ENCODE measurements around the gene HSPBP1.

Gene HSPBP1

DNA sequence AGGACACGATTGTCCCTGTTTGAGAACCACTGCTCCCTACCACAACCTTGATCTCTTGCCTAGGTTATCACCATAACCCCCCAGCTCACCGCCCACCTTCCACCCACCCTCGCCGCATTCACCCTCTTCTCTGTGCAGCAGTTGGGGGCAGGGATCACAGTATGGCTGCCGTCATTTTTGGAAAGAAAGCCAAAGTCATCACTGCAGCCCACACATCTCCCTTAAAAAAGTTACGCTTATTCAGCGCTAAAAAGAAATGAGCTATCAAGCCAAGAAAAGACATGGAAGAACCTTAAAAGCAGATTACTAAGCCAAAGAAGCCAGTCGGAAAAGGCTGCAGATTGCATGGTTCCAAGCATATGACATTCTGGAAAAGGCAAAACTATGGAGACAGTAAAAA lies 10.6 kb downstream of the HSPBP1 start:
- Mint-ChIP-seq H3K4me1 (peaks cover 9% of the 10 kb centered on the region), H3K4me3 (no peak overlapping the region), H3K9me3 (peaks cover 4% of the 10 kb centered on the region), H3K36me3 (peaks cover 45% of the 10 kb centered on the region), H3K27ac (no peak overlapping the region)
- DNase-seq (ENCODE audit: low spot score in 2 of 2) (no peak), ATAC-seq (no peak)

DNA sequence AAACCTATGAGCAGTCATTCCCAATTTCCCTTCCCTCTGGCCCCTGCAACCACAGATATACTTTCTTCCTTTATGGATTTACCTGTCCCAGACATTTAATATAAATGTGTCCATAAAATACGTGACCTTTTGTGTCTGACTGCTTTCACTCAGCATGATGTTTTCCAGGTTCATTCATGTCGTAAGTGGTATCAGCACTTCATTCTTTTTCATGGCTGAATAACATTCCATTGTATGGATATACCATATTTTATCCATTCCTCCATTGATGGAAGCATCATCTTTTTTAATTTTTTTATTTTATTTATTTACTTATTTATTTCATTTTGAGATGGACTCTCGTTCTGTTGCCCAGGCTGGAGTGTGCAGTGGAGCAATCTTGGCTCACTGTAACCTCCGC lies 13.1 kb downstream of the HSPBP1 start:
- Mint-ChIP-seq H3K9me3 (peaks cover 4% of the 10 kb centered on the region), H3K4me3 (no peak overlapping the region), H3K27ac (peak overlapping the region; percentile 63), H3K36me3 (peaks cover 26% of the 10 kb centered on the region), H3K4me1 (peaks cover 9% of the 10 kb centered on the region)
- DNase-seq (ENCODE audit: low spot score in 2 of 2) (no peak), ATAC-seq (no peak)

DNA sequence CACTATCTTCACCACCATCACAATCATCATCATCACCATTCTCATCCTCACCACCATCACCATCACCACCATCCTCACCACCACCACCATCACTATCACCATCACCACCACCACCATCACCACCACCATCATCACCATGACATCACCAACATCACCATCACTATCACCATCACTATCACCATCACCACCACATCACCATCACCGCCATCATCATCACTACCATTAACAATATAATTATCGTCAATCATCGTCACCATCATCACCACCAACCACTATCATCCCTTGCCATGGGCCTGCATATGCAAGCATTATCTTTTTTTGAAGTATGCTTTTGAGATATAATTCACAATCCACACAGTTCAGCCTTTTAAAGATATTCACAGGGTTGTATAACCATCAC lies 13.5 kb downstream of the HSPBP1 start:
- Mint-ChIP-seq H3K4me3 (no peak overlapping the region), H3K9me3 (peaks cover 4% of the 10 kb centered on the region), H3K4me1 (peaks cover 9% of the 10 kb centered on the region), H3K36me3 (peaks cover 21% of the 10 kb centered on the region), H3K27ac (peak overlapping the region; percentile 63)
- no peak for ATAC-seq
- DNase-seq (ENCODE audit: low spot score in 2 of 2) = no peak

DNA sequence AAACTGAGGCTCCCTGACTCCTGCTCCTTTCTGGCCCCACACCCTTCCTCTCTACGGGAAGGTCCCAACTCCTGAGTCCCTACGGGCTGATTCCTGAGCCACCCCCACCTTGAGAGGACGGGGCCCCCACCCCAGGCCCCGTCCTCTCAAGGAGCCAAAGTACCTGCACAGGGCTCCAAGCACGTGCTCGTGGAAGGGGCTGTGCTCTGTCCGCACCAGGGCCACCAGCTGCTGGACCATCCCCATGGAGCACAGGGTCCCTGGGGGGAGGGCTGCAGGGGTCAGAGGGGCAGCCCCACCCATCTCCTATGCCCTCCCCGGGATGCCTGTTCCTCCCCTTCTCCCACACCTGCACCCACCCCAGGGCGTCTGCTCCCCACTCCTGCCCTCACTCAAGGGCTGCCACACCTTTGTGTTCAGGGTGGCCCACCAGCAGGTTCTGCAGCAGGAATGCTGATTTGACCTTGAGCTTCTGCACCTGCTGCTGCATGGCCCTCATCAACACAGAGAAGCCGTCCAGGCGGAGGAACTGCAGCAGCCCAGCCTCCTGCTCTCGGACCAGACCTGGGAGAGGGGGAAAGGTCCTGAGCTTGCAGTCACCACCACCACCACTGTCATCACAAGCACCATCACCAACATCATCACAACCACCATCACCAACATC lies 14.1 kb downstream of the HSPBP1 start:
- Mint-ChIP-seq H3K4me3 (no peak overlapping the region), H3K9me3 (peaks cover 4% of the 10 kb centered on the region), H3K27ac (peak overlapping the region; percentile 63), H3K36me3 (peaks cover 16% of the 10 kb centered on the region), H3K4me1 (peaks cover 9% of the 10 kb centered on the region)
- ATAC-seq (no peak), DNase-seq (ENCODE audit: low spot score in 2 of 2) (no peak)

DNA sequence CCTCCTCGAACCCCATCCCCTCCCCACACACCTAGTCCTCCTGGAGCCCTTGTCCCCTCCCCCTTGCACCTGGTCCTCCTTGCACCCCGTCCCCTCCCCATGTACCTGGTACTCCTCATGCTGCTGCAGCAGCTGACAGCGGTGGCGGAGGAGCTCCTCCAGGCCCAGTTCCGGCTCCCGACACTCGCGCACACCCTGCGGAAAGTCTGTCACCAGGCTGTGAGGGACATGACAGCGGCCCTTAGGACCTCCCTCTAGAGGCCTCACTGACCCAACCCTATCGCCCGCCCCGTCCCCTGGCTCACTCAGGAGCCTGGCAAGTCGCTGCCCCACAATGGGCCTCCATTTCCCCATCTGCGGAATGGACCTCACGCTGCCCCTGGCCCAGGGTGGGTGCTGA lies 14.7 kb downstream of the HSPBP1 start:
- no peak for ATAC-seq
- peaks cover 9% of the 10 kb centered on the region for H3K36me3 Mint-ChIP-seq
- H3K4me1 Mint-ChIP-seq = peaks cover 13% of the 10 kb centered on the region
- no peak overlapping the region for H3K27ac Mint-ChIP-seq
- no peak overlapping the region for H3K4me3 Mint-ChIP-seq
- no peak for DNase-seq (ENCODE audit: low spot score in 2 of 2)
- peaks cover 4% of the 10 kb centered on the region for H3K9me3 Mint-ChIP-seq

DNA sequence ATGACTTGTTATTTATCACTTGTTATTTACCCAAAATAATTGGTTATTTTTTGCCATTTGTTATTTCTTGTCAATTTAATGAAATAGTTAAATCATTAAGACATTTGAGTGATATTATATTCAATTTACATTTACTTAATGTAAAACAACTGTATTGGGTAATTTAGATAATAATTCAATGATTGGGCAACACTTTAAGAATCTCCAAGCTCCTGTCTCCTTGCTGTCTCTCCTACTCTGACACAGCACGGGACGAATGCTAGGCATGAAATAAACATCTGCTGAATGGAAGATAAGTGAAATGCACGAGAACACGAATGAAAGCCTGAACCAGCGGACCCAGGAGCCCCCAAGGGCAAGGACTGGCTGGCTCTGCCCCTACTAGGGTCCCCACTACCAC lies 15.4 kb downstream of the HSPBP1 start:
- H3K27ac Mint-ChIP-seq = no peak overlapping the region
- peaks cover 4% of the 10 kb centered on the region for H3K9me3 Mint-ChIP-seq
- peaks cover 18% of the 10 kb centered on the region for H3K4me1 Mint-ChIP-seq
- no peak overlapping the region for H3K4me3 Mint-ChIP-seq
- H3K36me3 Mint-ChIP-seq = peaks cover 10% of the 10 kb centered on the region
- ATAC-seq (no peak), DNase-seq (ENCODE audit: low spot score in 2 of 2) (no peak)

DNA sequence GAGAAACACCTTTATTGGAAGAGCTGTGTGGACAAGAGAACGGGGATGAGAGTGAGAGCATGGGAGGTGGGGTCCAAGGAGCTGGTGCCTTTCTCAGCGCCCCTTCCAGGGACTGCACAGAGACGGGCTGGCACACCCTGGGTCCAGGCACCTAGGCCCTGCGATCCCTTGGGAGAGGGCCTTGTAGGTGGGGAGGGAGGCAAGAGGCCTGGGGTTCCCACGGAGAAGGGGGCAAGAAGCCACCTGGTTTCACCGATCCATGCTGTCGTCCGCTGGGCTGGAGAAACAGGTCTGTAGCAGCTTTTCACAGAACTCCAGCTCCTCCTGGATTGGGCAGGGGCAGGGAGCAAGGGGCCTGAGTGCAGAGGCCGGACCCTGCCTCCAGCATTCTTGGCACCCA lies 17.6 kb downstream of the HSPBP1 start:
- peak overlapping the region; percentile 67 for H3K27ac Mint-ChIP-seq
- peaks cover 26% of the 10 kb centered on the region for H3K4me1 Mint-ChIP-seq
- no peak for ATAC-seq
- H3K9me3 Mint-ChIP-seq = peaks cover 4% of the 10 kb centered on the region
- DNase-seq (ENCODE audit: low spot score in 2 of 2) = no peak
- no peak overlapping the region for H3K4me3 Mint-ChIP-seq
- peaks cover 26% of the 10 kb centered on the region for H3K36me3 Mint-ChIP-seq

DNA sequence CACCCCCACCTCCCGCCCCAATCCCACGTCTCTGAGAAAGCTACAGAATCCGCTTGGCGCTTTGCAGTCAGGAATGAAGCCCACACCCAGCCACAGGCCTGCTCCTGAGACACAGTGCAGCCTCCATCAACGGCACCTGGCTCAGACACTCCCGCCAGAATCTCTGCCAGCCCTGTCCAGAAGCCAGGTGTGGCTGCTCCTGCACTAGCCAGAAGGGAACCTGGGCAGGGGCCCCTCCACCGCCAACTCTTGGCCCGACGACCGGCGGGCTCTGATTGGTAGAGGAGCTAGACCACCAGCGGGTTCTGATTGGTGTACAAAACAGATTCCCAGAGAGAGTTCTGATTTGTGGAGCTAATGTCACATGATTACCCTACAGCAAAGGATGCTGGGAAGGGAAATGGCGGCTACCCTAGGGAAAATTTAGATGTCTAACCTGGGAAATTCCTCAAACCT lies 18.2 kb downstream of the HSPBP1 start:
- Mint-ChIP-seq H3K4me3 (no peak overlapping the region), H3K9me3 (peaks cover 4% of the 10 kb centered on the region), H3K4me1 (peaks cover 32% of the 10 kb centered on the region), H3K36me3 (peaks cover 32% of the 10 kb centered on the region), H3K27ac (peak overlapping the region; percentile 67)
- no peak for ATAC-seq
- no peak for DNase-seq (ENCODE audit: low spot score in 2 of 2)

DNA sequence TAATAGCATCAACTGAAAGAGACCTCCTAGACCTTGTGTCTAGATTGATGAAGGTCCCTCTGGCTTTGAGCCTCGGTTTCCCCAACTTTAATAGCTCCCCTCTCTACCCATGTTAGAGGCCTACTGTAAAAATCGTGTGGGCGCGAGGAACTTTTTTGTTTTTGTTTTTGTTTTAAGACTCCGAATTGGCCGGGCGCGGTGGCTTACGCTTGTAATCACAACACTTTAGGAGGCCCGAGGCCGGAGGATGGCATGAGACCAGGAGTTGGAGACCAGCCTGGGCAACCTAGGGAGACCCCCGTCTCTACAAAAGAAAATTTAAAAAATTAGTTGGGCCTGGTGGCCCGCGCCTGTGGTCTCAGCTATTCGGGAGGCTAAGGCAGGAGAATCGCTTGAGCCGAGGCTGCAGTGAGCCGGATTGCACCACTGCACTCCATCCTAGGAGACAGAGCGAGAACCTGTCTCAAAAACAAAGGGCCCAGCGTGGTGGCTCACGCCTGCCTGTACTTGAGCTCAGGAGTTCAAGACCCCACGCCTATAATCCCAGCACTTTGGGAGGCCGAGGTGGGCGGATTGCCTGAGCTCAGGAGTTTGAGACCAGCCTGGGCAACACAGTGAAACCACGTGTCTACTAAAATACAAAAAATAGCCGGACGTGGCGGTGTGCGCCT lies 20.2 kb downstream of the HSPBP1 start:
- ATAC-seq (no peak), DNase-seq (ENCODE audit: low spot score in 2 of 2) (no peak)
- H3K4me1 Mint-ChIP-seq = peaks cover 44% of the 10 kb centered on the region
- H3K9me3 Mint-ChIP-seq = no peaks in the 10 kb centered on the region
- H3K4me3 Mint-ChIP-seq = peak overlapping the region; percentile 99
- peak overlapping the region; percentile 99 for H3K27ac Mint-ChIP-seq
- H3K36me3 Mint-ChIP-seq = peaks cover 43% of the 10 kb centered on the region

DNA sequence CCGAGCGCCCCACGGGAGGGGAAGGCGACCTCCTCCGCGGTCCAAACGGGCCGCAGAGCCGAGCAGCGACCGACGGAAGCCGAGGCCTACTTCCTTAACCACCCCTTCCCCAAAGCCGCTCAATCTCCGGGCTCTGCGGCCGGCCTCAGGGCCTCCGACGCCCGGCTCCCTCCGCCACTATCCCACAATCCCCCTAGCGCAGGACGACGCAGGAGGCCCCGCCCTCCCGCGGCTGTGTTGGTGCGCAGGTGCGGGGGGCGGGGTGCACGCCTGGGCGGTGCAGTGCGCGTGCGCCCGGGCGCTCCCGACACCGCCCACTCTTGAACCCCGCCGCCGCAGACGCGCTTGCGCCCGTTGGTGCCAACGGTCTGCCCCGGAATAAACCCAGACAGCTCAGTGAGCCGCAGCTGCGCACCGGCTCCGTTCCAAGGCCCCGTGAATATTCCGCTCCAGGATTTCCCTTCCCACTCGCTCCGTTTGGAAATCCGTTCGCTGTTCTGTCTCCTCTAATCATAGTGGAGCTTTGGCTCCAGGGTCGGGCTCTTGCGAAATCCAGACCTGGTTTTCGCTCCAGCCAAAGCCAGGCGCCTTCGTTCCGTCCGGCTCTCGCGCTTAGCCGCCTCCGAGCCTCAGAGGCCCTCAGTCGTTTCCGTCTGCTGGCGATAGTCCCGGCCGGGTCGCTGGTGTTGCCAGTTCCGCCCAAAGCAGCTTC lies 20.9 kb downstream of the HSPBP1 start, which contains the start of gene PPP6R1:
Gene PPP6R1 (minus strand): TSS at position 190 of the 712 bp plus-strand sequence. CDS start 11,914 bp downstream, outside the sequence.
- Mint-ChIP-seq H3K4me1 (peaks cover 50% of the 10 kb centered on the region), H3K27ac (peak within 1 kb of the TSS; percentile 99), H3K4me3 (peak within 1 kb of the TSS; percentile 99), H3K9me3 (no peaks in the 10 kb centered on the region), H3K36me3 (peaks cover 43% of the 10 kb centered on the region)
- DNase-seq (ENCODE audit: low spot score in 2 of 2) (peak; percentile 95 to 99), ATAC-seq (peak; percentile 83)

DNA sequence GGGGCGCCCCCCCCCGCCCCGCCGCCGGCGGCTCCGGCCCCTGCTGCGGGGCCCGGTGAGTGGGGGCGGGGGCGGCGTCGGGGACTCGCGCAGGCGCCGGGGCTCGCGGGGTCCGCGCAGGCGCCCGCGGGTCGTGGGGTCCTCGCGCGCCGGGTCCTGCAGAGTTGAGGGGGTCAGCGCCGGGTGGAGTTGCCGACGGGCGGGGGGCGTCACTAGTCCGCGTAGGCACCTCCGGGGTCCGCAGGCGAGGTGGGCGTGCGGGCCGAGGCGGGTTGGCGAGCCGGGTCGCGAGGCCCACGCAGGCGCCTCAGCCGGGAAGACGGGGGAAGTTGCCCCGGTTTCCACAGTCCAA lies 21.5 kb downstream of the HSPBP1 start:
- Mint-ChIP-seq H3K4me3 (peak overlapping the region; percentile 99), H3K4me1 (peaks cover 56% of the 10 kb centered on the region), H3K27ac (peak overlapping the region; percentile 99), H3K36me3 (peaks cover 48% of the 10 kb centered on the region), H3K9me3 (no peaks in the 10 kb centered on the region)
- ATAC-seq (peak; percentile 22), DNase-seq (ENCODE audit: low spot score in 2 of 2) (no peak)

DNA sequence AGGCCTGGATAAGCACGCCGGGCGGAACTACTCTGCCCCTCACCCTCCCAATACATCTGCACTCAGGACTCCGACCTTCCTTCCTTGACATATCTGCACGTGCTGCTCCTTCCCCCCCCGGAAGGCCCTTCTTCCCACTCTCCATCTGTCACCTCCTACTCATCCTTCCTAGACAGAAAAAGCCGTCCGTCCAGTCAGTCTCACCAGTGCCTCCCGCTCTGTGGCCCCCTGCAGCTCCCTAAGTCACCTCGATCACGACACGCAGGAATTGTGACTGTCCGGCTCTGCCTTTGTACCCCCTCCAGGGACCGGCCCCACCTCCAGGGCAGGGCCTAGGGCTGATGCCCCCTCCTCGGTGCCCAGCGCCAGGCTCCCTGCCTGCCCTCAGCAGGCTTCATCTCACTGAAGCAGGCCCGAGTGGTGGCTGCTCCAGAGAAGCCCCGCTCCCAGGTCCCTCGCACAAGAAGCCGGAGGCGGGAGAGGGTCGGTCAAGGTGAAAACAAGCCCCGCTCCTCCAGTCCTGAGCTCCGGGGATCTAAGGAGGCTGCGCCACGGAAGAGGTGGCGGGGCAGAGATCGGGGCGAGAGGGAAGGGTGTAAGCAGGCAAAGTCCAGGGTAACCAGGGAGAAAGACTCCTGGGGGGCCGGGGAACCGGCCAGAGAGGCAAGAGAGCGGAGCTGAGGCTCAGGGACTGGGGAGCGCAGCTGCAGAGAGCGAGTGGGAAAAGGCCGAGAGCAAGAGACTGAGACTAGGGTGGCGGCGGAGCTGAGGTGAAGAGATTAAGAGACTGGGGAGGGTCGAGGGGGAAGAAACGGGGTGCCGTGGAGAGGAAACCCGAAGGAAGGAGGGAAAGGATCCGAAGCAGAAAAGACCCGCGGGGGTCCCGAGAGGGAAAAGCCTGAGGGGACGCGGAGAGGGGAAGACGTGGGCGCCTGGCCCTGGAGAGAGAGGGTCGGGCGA lies 22.2 kb downstream of the HSPBP1 start:
- H3K4me1 Mint-ChIP-seq = peaks cover 63% of the 10 kb centered on the region
- H3K27ac Mint-ChIP-seq = peak overlapping the region; percentile 99

DNA sequence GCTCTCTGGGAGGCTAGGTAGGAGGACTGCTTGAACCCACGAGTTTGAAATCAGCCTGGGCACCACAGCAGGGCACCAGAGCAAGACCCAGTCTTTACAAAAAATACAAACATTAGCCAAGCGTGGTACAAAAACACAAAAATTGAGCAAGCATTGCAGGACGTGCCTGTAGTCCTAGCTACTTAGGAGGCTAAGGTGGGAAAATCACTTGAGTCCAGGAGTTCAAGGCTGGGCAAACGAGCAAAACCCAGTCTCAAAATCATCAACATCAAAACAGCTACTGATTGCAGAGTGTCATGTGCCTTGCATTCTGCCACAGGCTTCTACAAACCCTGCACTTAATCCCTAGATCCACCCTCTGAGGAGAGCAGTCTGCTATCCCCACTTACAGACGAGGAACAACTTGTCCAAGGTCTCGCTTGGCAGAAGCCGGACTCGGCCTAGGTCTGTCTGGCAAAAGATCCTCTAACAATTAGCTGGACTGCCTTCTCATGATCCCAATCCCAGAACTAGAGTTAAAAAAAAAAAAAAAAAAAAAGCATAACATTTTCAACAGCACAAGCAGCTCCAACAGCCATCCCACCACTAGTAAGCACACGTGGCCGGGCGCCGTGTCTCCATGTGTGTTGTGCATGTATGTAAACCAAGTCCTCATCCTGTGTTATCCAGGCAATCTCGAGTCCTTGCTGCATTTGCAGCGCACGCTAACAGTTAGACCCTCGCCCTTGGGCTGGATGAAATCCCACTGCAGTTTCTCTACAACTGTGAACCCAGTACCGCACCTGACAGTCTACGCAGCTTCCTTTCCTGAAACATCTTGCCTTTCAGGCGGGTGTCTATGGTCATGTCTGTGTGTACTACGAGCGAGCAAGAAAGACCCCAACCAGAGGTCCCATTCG lies 23.1 kb downstream of the HSPBP1 start:
- DNase-seq (ENCODE audit: low spot score in 2 of 2) (no peak), ATAC-seq (no peak)
- H3K27ac Mint-ChIP-seq = peak overlapping the region; percentile 99
- peak overlapping the region; percentile 99 for H3K4me3 Mint-ChIP-seq
- no peaks in the 10 kb centered on the region for H3K9me3 Mint-ChIP-seq
- H3K4me1 Mint-ChIP-seq = peaks cover 69% of the 10 kb centered on the region
- H3K36me3 Mint-ChIP-seq = peaks cover 64% of the 10 kb centered on the region

More for the DNA sequence above, 22.2 kb downstream of the HSPBP1 start:
- Mint-ChIP-seq H3K4me3 (peak overlapping the region; percentile 99), H3K36me3 (peaks cover 55% of the 10 kb centered on the region), H3K9me3 (no peaks in the 10 kb centered on the region)
- ATAC-seq (no peak), DNase-seq (ENCODE audit: low spot score in 2 of 2) (peak in 1 of 2 donors; percentile 68)

Measured in stimulated activated effector memory CD8-positive, alpha-beta T cell treated with anti-CD3 and anti-CD28 coated beads, Interleukin-12 subunit alpha, Interleukin-12 subunit beta, amount 100 ng/mL, for 72 hours (primary cell).